ENCODE measurements around the gene PMAIP1. TPM values are rescaled to one million over a fixed set of nuclear protein-coding genes. Genes with fewer than 3 reads are reported as not detected.
"Not testable (repeated sequence)": the region's sequence is repeated elsewhere in the genome, so short reads cannot be mapped to it uniquely, and the experiment has no call there.

PMAIP1 gene
- total RNA-seq: 45.2 and 55.7 TPM in 2 replicates

DNA sequence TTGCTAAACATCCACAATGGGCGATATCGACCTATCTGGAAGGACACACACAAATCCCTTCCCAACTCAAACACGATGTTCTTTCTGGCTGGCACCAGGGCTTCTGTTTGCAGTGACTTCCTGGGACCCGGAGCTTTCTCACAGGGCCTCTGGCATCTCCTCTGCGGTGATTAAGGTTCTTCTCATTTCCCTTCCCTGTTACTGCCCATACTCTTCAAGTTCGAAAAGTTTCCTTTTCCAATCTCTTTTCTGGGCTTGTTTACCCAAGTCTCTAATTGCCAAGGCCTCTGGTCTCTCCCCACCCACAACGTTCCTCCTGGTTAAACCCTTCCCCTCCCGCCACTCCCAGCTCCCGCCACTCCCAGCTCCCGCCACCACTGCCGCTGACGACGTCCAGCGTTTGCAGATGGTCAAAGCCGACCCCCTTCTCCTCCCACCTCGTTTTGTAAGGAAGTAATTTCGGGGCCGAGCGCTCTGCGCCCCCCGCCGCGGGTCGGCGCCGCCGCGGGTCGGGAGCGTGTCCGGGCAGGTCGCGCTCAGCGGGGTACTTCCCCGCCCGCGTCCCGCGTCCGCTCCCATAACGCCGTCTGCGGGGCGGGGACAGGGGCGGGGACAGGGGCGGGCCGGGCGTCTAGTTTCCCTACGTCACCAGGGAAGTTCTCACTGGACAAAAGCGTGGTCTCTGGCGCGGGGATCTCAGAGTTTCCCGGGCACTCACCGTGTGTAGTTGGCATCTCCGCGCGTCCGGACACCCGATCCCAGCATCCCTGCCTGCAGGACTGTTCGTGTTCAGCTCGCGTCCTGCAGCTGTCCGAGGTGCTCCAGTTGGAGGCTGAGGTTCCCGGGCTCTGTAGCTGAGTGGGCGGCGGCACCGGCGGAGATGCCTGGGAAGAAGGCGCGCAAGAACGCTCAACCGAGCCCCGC, at the start of gene PMAIP1:
TSS of gene PMAIP1 (plus strand) at position 699 of the 924 bp plus-strand sequence. CDS start at position 881, 182 bp downstream.
- DNase-seq (ENCODE audit: extremely low read depth, low read depth, low spot score): no peak

DNA sequence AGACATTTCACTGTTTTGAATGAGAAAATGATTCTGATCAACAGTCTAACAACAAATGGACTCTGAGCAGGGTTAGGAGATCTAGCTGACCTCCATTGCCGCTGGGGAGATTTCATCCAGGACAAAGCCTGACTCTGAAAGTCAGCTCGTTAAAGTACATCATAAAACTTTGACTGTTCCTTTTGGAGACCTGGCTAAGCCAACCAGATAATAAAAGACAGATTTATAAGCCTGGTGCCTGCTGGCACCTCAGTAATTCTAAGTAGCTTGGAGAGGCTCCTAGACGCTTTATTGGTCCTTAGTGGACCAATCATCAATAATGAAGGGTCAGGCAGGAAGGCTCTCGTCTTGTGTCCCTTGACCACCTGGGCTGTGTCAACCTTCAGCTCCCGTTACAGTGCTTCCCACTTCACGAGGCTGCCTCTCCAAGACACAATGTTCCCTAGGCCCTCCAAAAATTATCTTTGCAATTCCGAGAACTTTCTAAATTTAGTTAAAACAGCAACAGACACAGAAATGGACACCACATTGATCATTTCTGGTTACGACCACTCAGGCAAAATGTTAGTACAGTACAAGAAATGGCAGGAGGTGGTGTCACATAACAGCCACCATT, 47.9 kb upstream of the PMAIP1 start:
- no peak for DNase-seq (ENCODE audit: extremely low read depth, low read depth, low spot score)

DNA sequence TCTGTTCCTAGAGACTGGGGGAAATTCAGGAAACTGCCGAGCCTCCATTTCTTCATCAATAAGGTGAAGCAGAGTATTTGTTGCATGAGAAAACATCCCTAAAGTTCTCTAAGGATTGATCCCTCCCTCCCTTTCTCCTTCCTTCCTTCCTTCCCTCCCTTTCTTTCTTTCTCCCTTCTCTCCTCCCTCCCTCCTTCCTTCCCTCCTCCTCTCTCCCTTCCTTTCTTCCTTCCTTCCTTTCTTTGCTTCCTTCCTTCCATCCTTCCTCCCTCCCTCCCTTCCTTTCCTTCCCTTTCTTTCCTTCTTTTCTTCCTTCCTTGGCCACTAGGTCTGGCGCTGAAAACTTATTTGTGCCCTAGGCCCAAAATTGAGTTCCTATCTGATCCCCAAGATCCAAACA, 47.2 kb upstream of the PMAIP1 start:
- no peak for DNase-seq (ENCODE audit: extremely low read depth, low read depth, low spot score)

DNA sequence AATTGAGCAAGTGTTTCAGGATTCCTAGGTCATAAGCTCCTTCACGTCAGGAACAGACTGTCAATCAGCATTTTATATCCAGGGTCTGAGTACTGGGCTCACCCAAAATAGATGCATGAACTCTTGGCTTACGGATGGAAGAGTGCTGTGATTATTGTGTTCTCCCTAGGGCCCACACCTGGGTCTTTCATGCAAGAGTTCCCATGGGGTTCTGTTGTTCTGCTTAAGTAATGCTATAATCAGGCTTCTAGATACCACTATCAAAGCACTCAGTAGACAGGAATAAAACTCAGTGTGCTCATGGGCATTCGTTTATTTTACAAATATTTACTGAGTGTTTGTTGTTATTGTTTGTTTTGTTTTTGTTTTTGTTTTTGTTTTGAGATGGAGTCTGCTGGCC, 46.4 kb upstream of the PMAIP1 start:
- DNase-seq (ENCODE audit: extremely low read depth, low read depth, low spot score): no peak

DNA sequence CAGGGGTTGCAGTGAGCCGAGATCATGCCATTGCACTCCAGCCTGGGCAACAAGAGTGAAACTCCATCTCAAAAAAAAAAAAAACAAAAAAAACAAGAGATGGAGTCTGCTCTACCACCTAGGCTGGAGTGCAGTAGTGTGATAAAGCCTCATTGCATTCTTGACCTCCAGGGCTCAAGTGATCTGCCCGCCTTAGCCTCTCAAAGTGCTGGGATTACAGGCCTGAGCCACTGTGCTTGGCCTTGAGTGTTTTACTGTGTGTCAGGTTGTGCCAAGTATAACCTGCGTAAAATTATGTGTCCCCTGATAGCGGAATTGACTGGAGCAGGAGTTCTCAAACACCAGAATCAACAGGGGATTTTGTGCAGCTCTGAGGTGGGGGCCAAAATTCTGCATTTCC, 45.8 kb upstream of the PMAIP1 start:
- not testable (repeated sequence) for DNase-seq (ENCODE audit: extremely low read depth, low read depth, low spot score)

DNA sequence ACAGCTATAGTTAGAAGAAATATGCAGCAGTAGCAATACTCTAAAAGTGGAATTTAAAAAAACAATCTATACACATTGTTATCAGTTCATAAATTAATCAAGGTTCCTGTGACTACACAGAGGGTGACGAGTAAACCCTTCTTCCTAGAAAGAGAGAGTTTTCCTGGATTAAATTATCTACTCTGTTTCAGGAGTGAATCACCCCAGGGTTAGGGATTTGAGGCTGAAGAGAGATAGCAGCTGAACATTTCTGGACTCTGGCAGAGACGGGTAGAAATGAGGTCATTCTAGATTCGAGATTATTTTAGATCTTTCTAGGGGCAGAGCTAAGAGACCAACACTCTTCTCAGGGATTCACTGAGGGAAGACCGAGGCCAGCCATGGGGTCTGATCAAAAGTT, 38.8 kb upstream of the PMAIP1 start:
- no peak for DNase-seq (ENCODE audit: extremely low read depth, low read depth, low spot score)

DNA sequence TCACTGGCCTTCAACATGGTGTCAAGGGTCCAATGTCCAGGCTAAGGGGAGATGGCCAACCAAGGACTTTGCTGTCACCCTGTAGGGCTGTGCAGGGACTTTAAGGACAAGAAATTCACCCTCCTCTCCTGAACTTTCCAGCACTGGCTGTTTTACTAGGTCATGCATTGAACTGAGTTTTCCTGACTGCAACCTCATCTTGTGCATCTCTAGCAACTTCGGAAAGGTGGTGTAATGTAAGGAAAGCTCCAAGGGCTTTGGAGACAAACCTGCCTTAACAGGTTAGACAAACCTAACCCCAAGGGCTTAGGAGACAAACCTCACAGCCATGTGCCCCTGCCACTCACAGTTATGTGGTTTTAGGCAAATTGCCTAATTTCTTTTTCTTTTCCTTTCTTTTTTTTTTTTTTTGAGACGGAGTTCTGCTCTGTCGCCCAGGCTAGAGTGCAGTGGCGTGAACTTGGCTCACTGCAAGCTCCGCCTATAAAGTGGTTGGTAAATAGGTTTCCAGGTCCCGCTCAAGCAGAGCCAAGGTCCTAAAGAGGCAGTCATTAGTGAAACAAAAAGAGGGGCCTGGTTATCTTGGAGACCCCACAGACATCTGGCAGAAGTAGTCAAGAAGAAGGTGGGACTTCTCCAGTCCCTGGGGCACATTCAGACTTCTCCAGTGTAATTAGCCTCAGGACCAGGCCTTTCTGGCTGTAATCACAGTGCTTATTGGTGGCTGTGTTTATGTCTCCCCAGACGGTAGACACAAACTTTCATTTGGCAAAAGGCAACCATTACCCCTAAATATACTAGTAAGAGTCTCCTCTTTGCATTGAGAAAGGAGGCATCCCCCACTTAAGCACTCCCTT, 37.6 kb upstream of the PMAIP1 start:
- no peak for DNase-seq (ENCODE audit: extremely low read depth, low read depth, low spot score)

DNA sequence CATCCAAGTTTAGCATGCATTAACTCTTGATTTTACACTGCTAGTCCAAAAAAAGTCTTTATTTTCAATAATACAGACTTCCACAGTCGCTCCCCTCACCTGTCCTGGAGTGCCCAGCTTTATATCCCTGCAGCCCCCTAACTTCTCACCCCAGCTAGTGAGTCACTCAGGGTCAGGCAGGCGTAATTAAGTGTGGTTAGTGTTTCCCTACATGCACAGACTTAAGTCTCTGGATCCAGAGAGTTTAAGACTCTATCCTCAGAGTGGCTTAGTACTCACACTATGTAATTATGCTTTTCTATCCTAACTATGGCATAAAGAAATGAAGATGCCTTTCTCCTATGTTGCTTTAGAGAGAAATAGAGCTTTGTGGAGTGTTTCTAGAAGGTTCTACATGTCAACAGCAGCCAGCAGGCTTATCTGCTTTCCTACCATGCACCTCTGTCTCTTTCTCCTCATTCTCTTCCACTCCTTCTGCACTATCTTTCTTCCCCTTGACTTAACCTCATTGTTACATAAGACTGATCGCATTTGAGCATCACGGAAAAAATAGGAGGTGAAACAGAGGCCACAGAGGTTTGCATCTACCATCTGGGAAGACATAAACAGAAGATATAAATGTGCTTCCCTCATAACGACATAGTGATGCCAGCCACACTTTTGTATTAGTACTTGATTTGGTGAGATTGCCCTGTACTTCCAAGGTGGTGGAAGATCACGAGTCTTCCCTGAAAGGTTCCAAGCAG, 34.4 kb upstream of the PMAIP1 start:
- no peak for DNase-seq (ENCODE audit: extremely low read depth, low read depth, low spot score)

DNA sequence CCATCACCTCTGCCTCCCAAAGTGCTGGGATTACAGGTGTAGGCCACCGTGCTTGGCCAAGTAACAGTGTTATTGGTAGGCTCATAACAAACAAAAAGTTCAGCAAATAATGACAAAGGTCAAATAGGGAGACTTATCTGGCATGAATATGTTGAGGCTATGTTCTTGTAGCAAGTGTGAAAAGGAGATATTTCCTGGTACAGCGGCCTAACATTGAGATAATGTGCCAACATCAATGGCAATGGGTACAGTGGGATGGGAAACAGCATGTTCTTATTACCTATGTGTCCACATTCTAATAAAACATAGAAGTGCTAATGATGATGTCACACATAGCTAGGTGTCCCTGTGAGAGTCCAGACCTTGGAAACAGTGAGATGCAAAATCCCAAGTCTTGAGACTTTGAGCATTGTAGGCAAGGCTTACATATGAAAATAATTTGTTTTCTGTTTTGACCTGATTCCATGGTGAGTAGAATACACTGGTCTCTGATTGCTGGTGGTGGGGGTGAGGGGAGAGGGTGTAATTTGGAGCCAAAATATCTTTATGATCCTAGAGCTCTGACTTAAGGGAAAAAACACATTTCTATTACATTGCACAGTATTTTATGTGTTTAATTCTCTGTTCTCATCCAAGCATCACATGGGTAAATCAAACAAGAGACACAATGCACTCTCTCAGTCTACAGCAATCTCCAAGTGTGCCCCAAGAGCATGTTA, 33.1 kb upstream of the PMAIP1 start:
- DNase-seq (ENCODE audit: extremely low read depth, low read depth, low spot score): no peak

DNA sequence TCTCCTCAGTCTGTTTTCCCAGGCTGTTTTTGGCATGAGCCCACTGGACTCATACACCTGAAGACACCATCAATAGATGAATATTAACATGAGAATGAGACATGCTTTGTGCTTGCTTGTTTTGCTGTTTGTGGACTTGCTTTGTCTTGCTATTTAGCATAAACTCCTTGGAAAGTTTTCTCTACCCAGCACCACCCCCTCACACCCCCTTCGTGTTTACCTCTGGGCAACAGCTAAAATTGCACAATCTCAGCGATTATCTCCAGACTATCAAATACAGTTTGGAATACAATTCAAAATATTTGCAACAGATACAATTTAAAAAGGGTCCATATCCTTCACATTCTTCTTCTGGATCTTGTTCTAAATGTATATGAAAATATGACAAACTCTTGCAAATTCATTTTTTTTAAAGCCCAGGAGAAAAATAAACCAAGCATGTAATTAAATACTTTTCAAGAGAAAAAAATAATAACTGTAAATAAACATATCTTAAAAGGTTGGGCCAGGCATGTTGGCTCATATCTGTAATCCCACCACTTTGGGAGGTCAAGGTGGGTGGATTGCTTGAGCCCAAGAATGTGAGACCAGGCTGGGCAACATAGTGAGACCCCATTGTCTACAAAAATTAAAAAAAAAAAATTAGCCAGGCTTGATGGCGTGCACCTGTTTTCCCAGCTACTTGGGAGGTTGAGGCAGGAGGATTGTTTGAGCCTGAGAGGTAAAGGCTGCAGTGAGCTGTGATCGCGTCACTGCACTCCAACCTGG, 32.3 kb upstream of the PMAIP1 start:
- no peak for DNase-seq (ENCODE audit: extremely low read depth, low read depth, low spot score)

DNA sequence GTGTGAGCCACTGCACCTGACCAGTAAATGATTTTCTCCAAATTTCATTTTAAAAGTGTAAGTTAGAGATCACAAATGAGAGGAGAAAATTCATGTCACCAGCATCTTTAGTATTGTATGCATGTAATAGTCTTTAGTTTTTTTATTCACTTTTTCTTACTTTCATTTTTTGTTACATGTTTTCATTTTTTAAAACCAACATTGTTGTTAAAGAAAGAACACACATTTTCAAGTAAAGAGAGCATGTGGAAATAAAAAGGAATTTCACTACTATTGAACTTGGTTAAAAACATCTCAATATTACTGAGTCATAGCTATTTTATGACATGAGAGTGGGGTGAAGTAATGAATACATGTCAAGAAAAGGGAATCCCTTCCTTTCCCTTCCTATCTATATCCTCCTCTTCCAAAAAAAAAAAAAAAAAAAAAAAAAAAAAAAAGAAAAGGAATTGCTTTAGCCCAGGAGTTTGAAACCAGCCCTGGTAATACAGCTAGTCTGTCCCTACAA, 29.1 kb upstream of the PMAIP1 start:
- DNase-seq (ENCODE audit: extremely low read depth, low read depth, low spot score): no peak

DNA sequence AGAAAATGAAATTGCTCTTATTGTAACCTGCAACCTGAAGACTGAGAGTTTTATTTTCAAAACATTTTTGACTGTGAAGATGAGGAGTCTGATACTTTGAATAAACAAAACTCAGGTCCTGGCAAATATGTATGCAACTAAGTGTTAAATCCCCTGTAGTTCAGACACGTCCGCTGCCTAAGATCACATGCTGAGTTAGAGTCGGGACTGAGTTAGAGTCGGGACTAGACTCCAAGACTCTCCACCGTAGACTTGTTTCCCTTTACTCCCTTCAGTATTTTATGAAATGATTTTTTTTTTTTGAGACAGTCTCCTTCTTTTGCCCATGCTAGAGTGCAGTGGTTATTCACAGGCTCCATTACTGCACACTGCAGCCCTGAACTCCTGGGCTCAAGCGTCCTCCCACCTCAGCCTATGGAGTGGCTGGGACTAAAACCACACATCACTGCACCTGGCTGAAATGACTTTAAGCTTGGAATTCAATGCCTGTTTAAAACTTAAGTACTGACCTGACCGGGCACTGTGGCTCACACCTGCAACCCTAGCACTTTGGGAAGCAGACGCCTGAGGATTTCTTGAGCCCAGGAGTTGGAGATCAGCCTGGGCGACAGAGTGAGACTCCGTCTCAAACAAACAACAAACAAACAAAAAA, 28.0 kb upstream of the PMAIP1 start:
- DNase-seq (ENCODE audit: extremely low read depth, low read depth, low spot score): no peak

DNA sequence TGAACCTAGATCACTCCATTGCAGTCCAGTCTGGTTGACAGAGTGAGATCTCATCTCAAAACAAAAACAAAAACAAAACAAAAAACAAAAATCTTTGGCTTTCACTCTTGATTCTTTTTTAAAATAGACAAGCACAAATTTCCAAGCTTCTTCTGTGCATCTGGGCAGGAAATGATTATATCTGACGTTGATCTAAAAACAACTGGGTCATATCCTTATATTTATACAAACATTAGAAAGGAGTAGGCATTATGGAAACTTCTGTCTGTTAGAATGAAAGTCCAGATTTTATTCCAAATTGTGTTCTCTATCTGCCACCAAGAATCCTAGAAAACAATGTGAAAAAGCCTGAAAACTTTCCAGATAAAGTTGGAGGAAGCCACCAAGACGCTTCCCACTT, 26.2 kb upstream of the PMAIP1 start:
- peak; percentile 45 for DNase-seq (ENCODE audit: extremely low read depth, low read depth, low spot score)

DNA sequence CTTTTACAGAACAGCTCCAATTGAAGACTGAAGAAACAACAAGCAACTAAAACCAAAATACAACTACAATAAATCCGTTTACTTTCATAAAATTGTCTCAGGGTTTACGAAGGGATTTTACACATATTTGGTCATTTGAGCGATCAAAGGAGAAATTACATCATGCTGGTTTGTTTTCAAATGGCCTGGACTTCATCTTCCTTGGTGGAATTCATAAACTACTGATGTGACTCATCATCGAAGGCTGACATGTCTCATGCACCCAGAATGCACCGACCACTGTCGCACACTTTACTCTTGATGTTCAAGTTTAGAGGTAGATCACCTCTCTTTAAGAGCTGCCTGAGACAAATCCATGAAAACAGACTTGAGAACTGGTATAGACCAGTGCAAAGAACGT, 25.6 kb upstream of the PMAIP1 start:
- peak; percentile 64 for DNase-seq (ENCODE audit: extremely low read depth, low read depth, low spot score)

DNA sequence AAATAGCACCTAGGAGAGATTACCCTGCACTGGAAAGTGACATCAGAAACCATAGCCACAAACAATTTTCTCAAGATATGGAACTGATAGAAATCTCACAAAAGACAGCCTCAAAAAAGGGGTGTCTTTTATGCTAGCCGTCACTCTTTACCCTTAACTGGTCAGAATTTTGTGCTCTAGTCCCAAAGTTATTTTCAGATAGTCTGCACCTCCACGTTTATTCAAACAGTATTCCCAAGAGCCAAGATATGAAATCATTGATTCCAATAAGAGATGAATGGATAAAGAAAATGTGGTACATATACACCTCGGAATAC, 23.5 kb upstream of the PMAIP1 start:
- no peak for DNase-seq (ENCODE audit: extremely low read depth, low read depth, low spot score)

DNA sequence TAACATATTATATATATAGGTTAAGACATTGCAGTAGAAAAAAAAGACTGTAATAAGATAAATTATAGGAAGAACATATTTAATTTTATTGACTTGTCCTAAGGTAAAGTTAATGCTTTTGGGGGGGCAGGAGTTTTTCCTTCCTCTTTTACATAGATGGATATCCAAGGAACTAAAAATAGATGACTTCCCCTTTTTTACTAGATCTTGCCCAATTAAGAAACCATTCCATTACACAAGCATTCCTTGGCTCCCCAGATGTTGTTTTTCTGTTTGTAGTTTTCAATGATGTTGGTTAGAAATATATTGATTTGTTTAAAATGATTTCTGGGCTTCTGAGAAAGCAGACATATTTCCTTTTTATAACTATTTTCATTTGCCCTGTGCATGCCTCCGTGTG, 22.4 kb upstream of the PMAIP1 start:
- no peak for DNase-seq (ENCODE audit: extremely low read depth, low read depth, low spot score)

DNA sequence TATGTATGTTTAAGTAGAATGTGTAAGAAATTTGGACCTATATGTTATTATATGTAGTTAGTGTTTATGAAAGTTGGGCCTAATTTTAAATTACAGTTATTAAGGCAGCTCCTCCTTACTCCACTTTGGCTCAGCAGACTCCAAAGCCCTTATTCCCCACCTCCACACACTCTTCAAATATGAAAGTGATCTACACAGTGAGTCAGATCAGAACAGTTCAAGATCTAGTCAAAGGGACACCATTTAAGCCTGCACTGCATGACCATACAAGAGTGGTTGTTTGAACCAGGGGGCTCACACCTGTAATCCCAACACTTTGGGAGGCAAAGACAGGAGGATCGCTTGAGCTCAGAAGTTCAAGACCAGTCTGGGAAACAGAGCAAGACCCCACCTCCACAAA, 21.2 kb upstream of the PMAIP1 start:
- DNase-seq (ENCODE audit: extremely low read depth, low read depth, low spot score): no peak

DNA sequence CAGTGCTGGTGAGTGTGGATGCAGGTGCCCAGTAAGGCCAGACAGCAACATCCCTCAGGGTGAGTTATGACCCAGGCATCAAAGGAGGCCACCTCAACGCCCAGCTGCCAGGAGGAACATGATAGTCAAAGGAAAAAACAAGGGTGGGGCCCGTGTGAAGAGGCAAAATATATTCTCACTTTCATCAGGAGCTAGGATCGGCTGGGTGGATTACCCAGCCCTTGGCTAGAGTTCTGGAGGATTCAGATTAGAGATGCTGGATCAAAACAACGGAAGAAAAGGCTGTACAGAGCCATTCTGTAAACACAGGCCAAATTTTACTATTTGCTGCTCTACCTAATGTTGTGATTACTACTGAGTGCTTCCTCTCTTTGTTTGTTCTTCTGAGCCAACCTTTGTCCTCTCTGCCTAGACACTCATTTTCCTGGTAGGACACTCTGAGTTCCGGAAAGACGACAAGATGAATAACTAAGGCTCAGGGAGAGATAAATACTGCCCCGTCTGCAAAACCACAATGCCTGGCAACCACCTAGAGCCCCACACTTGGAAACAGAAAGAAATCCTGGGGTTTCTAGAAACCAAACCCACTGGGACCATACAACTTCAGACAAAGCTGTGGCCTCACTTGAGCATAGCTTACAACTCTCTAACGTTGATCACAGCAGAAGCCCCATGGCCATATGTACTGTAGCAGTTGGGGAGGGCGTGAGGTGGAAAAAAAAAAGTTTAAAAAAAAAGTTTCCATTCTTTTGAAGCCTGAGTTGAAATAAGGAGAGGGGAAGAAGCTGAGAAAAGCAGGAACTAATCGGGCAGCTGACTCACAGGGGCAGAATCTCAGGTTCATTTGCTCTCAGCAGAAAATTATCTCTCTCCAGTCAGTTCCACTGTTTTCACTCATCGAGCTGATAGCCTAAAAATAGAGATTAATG, 17.8 kb upstream of the PMAIP1 start:
- DNase-seq (ENCODE audit: extremely low read depth, low read depth, low spot score): no peak
